HG02759 (cell line): ENCODE results near the gene KCTD2.
"Not testable (repeated sequence)": the region's sequence is repeated elsewhere in the genome, so short reads cannot be mapped to it uniquely, and the experiment has no call there.

Source experiments
- ATAC-seq: cut with Tn5 transposase; IDR thresholded peaks from one replicate; pipeline ENCODE4 v1.9.1; 2021; ENCODE audit warnings: mild to moderate bottlenecking, moderate library complexity; ENCODE audit not compliant: unreplicated experiment

KCTD2 gene

DNA sequence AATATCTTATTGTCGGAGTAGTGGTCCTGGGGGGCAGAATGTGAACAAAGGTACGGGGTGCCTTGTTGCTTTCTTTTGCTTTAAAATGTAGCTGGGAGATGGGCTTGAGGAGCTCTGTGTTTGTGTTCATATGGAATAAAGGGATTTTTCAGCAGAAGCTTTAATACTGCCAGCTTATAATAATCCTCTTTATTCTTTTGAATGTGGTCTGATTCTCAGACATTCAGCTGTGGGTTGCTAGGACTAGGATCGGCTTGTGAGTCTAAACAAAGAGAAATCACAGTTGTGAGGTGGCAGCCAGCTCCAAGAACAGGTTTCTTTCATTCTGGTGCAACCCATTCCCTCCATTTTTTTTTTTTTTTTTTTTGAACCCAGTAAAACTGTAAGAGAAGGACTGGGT lies 27.3 kb upstream of the KCTD2 start:
- ATAC-seq: no peak

DNA sequence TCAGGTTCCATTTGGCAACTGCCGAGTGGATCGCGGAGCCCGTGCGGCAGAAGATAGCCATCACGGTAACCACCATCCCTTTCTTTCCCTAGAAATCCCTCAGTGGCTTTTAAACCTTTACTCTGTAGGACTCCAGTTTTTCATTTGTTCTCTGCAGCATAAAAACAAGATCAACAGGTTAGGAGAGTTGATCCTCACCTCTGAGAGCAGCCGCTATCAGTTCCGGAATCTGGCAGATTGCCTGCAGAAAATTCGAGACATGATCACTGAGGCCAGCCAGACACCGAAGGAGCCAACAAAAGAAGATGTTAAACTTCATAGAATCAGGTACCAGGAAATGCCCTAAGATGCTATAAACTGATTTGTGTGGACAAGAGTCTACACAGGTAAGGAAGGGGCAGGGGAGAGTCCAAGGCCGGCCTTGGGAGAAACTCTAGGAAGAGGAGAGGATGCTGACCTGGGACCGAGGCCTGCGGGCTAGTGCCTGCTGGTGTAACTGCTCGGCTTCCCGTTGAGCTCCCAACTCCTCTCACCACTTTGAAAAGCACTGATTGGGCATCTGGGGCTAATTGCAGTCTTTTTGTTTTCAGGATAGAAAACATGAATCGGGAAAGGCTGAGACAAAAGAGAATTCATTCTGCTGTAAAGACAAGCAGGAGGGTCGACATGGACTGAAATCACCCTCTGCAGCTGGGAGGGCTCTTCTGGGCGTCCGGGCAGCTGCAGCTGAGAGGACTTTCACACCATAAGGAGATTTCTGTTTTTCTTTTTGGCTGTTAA lies 26.5 kb upstream of the KCTD2 start:
- no peak for ATAC-seq

DNA sequence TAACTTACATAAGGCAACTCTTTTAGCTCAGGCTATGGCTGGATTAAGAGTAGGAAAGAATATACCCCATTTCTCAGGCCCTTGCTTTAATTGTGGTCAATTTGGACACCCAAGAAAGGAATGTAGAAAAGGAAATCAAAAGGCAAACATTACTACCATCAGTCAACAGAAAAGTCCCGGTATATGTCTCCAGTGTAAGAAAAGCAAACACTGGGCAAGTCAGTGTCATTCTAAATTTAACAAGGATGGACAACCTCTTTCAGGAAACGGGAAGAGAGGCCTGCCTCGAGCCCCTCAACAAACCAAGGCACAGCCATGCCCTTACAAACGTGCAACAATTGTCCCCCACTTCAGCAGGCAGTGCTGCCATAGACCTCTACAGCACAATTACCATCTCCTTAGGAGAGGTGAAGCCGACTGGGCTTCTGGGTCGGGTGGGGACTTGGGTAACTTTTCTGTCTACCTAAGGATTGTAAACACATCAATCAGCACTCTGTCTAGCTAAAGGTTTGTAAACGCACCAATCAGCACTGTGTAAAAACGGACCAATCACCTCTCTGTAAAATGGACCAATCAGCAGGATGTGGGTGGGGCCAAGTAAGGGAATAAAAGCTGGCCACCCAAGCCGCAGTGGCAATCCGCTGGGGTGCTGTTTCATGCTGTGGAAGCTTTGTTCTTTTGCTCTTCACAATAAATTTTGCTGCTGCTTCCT lies 22.2 kb upstream of the KCTD2 start:
- no peak for ATAC-seq

DNA sequence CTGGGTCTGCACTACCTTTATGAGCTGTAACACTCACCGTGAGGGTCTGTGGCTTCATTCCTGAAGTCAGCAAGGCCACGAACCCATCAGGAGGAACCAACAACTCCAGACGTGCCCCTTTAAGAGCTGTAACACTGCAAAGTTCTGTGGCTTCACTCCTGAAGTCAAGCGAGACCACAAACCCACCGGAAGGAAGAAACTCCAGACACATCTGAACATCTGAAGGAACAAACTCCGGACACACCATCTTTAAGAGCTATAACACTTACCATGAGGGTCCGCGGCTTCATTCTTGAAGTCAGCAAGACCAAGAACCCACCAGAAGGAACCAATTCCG lies 21.7 kb upstream of the KCTD2 start:
- ATAC-seq: not testable (repeated sequence)

DNA sequence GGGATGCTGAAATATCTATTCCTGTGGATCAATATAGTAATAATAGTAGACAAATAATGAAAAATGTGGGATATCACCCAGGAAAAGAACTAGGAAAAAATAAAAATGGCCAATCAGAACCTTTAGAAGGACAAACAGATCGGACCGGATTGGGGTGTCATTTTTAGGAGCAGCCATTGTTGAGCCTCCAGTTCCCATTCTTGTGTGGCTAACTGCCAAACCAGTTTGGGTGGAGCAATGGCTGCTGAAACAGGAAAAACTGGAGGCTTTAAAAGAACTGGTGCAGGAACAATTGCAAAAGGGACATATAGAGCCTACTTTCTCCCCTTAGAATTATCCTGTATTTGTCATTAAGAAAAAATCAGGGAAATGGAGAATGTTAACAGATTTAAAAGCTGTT lies 20.4 kb upstream of the KCTD2 start:
- ATAC-seq: not testable (repeated sequence)

DNA sequence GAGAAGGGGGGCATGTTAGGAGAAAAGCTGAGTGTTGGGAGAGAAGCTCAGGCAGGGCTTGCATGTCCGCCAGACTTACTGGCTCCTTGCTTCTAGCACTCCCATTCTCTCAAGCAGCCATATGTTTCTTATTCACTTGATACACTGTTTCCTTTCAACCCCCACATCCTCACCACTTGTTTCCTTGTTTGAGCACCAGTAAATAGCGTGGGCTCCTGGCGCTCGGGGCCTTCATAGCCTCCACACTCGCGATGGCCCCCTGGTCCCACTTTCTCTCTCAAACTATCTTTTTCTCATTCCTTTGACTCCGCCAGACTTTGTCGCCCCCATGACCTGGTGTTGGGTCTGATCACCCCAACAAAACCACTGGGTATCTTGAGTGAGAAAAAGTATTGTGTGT lies 16.9 kb upstream of the KCTD2 start:
- no peak for ATAC-seq

DNA sequence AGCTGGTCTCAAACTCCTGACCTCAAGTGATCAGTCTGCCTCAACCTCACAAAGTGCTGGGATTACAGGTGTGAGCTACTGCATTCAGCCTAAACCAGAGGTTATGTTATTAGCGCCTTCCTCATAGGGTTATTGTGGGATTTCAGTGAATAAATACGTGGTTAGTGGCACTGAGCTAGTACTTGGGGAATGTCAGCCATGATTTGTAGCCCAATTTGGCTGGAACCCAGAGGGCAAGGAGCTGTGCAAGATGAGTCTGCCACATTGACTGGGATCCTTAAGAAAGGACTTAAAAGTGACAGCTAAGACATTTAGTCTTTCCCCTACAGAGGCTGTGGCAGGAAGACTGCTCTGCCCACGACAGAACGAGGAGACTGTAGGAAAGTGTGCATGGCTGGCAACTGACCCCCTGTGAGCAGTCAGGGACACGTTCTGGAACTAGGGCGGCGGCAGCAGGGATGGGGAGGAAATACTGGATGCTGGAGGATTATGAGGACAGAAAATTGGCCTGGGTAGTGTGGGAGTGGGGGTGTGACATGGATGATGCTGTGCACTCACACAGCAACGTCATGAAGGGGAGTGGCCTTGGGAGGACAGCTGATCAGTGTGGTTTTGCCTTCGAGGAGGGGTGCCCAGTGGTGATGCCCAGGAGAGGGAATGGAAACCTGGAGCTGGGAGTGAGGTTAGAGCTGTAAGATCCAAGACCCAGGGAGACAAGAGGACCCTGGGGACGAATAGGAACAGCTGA lies 14.9 kb upstream of the KCTD2 start:
- no peak for ATAC-seq

DNA sequence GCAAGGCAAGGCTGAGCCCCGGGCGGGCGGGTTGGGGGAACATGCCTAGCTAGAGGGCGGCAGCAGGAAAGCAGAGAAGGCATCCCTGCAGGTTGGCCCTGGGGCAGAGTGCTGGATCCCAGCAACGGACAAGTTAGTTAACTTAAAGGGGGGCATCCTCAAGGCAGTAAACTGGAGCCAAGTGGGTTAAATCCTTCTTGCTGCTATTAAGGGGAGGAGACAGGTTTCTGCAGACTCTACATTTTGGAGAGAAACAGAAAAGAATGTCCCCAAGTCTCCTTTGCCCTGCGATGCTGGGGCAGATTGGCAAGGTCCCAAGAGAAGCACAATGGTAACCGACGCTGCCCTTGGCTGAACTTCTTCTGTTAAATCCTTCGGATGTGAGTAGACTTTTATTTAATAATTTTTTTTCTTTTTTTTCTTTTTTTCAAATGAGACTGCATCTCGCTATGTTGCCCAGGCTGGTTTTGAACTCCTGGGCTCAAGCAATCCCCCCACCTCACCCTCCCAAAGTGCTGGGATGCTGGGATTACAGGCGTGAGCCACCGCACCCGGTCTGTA lies 14.2 kb upstream of the KCTD2 start:
- no peak for ATAC-seq

DNA sequence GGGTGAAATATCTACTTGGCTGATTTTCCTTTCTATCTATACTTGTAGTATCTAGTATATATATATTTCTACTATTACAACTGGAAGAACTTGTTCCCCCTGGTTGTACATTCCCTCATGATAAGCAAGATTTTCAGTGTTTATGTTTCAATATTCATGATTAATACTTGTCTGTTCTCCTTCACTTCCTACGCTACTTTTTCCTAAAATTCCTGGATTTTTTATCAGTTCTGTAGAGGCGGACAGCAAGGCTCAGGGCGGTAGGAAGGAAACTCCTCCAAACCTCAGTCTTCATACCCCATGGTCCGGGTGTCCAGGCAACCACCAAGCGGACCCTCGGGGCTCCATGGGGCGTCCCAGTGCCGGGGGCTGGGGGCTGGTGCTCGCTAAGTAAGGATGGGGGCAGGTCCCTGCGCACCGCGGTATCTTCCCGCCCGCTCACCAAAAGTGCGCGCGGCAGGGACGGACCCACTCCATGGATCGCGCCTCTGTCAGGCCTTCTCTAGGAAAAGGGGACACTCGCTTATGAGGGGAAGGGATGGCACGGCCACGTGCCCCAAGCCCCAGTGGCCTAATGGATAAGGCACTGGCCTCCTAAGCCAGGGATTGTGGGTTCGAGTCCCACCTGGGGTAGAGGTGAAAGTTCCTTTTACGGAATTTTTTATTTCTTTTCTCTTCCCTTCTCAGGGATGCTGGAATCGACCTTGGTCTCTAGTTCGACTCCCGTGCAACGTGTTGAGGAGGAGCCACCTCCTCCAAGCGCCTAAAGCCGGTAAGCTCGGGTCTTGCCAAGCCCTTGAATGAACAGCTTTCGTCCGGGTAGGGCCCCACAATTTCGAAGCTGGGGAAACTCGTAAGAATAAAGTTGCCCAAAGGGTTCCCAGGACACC lies 13.4 kb upstream of the KCTD2 start:
- ATAC-seq: peak; percentile 55

DNA sequence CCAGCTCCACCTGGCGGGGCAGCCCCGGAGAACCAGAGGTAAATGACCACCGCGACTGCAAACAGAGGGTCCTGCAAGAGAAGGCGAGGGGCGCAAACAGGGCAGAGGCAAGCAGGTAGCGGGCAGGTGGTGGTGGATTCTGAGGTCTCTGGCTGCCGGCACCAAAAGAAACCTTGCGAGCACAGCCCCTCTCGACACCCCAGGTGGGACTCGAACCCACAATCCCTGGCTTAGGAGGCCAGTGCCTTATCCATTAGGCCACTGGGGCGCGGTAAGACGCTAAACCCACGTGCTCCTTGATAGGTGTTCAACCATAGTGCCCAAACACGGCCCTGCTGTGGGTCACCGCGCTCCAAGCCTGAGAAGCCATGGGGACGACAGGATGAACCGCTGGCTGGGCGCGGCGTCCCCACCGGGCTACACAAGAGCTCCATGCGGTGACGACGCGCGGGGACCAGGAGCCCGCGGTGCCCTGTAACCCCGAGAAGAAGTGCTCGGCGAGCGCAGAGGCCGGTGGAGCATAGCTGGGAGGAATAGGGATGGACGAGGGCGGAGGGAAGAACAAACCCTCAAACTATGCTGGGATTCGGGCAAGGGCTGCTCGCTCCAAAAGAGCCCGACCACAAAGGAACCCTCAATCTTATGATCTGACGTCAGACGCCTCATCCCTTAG lies 12.7 kb upstream of the KCTD2 start:
- peak; percentile 64 for ATAC-seq

DNA sequence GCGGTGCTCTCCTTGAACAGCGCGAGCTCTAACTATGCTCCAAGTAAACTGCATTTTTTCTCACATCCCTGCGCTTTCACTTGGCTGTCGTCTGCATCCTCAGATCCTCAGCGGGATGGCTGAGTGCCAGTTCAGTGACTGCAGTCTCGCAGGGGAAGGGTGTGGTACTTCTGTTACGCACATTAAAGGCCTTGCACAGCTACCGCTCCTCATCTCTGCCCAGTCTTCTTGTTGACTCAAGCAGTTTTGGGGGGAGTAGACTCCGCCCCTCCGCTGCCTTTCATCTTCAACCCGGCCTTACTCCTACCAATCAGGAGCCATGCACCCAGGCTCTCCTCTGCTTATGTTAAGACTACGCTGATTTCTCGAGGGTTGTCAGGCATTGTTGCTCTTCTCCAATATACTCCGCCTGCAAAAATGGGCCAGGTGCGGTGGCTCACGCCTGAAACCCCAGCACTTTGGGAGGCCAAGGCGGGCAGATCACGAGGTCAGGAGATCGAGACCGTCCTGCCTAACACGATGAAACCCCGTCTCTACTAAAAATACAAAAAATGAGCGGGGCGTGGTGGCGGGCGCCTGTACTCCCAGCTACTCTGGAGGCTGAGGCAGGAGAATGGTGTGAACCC lies 10.3 kb upstream of the KCTD2 start:
- no peak for ATAC-seq

DNA sequence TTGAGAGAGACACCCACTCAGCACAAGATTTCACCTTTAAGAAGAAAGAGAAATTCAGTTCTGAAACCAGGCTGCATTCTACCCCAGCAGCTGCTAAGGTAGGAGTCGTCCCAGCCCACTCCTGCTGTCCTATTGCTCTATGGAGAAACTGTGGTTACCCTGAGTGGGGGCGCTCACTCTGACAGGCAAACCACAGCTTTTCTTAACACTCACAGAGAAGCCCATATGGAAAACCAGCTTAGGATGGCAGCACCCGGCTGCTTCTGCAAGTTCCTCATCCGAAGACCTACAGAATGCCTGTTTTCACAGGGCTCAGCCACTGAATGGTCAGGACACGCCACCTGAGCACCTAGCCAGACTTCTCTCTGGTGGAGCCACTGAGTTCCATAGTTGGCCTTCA lies 7.8 kb upstream of the KCTD2 start:
- ATAC-seq: no peak

DNA sequence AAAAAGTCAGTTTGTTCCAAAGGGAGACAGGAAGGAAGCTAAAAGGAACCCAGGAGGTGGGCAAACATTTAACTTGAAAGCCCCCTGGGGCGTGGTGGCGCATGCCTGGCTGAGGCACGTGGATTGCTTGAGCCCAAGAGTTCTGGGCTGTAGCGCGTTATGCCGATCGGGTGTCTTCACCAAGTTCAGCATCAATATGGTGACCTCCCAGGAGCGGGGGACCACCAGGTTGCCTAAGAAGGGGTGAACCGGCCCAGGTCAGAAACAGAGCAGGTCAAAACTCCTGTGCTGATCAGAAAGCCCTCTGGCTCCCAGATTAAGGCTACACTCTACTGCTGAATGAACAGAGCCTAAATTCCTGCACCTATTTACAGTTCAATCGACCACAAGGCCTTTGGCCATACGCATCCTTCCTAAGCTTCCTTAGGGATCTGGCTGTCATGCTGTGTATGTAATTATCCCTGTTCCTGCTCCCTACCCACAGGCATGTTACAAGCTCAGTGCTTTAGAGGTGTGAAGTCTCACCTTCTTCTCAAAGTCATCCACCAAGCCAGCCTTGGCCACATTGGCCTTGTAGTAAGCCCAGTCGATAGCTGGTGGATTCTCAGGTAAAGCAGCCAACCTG lies 5.3 kb upstream of the KCTD2 start:
- no peak for ATAC-seq

DNA sequence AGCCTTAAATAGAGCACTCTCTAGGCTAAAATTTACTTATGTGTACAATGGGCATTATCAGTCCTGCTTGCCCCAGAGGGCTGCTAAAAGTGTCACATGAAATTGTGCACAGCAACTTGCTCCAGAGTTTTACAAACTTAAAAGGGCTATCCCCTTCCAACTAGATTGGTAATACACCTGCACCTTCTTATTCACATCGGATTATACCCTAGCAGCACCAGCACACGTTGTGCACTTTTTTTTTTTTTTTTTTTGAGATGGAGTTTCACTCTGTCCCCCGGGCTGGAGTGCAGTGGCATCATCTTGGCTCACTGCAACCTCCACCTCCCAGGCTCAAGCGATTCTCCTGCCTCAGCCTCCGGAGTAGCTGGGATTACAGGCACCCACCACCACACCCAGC lies 3.2 kb upstream of the KCTD2 start:
- not testable (repeated sequence) for ATAC-seq

DNA sequence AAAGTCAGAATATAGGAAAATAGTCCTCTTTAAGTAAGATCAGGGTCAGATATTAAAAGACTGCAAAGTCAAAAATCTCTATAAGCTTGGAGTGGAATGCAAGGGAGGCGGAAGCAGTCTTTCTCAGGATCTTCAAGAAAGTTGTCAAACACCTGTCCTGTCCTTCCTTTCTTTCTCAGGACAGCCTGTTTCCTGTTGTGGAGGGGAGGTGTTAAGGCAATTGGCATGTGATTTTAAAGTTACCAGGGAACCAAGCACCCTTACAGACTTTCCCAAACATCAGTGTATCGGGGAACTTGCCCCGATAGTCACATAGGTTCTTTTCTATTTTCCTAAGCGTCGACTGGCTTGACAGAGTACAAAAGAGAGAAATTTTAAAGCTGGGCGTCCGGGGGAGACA lies 2.3 kb upstream of the KCTD2 start:
- no peak for ATAC-seq

DNA sequence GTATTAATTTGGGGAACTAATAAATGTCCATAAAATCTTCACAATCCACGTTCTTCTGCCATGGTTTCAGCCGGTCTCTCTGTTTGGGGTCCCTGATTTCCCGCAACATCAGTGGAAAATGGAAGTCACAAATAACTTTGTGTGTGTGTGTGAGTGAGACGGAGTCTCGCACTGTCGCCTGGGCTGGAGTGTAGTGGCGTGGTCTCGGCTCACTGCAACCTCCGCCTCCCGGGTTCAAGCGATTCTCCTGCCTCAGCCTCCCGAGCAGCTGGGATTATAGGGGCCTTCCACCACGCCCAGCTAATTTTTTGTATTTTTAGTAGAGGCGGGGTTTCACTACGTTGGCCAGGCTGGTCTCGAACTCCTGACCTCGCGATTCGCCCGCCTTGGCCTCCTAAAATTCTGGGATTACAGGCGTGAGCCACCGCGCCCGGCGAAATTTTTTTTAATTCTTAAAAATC lies 1.0 kb upstream of the KCTD2 start:
- not testable (repeated sequence) for ATAC-seq

DNA sequence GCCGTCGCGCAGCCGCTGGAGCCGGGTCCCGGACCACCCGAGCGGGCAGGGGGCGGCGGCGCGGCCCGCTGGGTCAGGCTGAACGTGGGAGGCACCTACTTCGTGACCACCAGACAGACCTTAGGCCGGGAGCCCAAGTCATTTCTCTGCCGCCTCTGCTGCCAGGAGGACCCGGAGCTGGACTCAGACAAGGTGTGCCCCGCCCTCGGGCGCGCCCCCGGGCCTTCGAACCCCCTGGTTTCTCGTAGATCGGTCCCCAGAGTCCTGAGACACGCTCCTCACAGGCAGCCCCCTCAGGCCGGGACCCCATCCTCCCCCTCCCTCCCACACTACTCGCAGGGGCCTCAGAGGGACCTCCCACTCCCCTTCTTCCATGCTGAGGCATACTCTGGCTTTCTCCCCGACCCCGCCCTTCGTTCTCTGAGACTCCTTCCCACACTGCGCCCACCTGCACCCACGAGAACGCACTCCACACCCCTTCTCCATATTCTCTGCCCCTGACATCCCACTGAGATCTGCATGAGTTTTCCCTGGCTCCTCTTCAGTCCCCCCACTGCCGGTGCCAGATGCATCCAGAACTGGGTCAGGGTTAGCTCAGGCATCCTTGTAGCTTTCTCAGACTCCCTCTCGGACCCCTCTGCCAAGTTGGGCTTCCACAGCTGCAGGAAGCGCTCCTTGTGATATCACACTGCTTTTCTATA lies 523 bp downstream of the KCTD2 start:
- peak; percentile 17 for ATAC-seq

DNA sequence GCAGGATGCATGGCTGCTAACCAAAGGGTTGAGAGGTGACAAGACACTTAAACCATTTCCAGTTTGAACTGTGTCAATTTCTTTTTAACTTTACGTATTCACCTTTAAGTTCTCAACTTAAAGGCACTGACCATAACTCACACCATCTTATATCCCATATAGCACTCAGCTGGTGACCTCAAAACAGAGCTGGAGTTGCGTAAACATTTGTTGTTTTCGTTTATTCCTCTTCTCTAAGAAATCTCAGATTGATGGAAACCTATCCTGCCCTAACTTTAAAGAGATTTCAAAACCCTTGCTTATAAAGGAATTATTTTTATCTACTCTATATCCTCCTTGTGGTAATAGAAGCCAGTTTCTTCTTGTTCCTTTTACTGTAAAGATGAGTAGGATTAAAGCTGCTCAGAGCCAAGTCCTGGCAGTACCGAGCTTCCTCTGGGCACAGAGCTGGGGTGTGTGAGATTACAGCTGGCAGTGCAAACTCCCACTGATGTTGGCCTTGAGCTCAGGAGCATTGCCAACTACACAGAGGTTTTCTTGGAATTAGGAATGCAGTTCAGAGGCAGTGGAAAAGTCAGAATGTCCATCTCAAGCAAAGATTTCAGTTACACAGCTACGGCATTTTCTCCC lies 1.3 kb downstream of the KCTD2 start:
- ATAC-seq: no peak
